GM12892 (cell line): ENCODE data around the gene OR4D10.

Experiments used
- POLR2A ChIP-seq: IDR thresholded peaks from 2 replicates; pipeline ENCODE4 v1.6.1; 2011; ENCODE audit warnings: low read depth, low read length, control low read depth
- POLR2AphosphoS5 ChIP-seq: IDR thresholded peaks from 2 replicates; pipeline ENCODE4 v1.6.1; 2011; ENCODE audit warnings: low read depth, low read length, control low read depth
- TAF1 ChIP-seq: IDR thresholded peaks from 2 replicates; pipeline ENCODE4 v1.6.1; 2011; ENCODE audit warnings: low read depth, mild to moderate bottlenecking, control low read depth, low read length, borderline replicate concordance

- TF ChIP-seq POLR2AphosphoS5 = no peak
- no peak for TF ChIP-seq TAF1
- no peak for TF ChIP-seq POLR2A
Measured at GRCh38 chr11:59429924-59430516, 43.1 kb upstream of the OR4D10 start.
